ENCODE measurements around the gene HMGN2.

DNA sequence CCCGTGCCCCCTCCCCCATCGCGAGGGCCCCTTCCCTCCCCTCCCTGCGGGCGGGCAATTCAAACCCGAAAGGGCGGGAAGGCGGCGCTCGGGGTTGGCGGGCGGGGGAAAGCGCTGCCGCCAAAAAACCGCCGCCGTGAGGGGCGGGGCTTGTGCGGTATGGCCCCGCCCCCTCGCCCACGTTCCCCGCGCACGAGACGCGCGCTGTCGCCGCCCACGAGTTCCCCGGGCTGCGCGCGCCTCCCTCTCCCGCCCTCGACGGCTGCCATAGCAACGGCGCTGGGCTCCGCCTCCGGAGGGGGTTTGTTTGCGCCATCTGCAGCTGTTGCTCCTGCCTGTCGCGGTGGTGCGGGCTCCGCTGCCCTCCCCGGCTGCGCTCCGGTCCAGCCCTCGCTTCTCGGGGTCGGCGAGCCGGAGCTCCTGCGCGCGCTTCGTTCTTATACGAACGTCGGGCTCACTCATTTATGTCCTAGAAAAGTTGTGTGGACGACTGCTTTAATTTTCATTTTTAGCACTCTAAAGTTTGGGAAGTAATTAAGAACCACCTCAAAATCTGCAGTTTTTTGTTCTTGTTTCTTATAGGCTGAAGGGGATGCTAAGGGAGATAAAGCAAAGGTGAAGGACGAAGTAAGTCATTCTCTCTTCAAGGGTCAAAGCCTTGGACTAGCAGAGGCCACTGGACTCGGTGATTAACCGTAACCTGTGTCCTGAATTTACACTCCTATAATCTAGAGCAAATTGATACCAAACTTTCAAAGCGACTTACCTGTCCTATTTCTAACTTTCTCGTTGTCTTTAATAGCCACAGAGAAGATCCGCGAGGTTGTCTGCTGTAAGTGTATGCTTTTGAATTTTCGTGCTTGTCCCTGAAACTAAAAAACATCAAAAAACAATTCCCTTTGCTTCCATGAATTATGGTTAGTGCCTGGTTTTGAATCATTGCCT is 933 bp downstream of the HMGN2 start:
- TF ChIP-seq, protein P1, sequence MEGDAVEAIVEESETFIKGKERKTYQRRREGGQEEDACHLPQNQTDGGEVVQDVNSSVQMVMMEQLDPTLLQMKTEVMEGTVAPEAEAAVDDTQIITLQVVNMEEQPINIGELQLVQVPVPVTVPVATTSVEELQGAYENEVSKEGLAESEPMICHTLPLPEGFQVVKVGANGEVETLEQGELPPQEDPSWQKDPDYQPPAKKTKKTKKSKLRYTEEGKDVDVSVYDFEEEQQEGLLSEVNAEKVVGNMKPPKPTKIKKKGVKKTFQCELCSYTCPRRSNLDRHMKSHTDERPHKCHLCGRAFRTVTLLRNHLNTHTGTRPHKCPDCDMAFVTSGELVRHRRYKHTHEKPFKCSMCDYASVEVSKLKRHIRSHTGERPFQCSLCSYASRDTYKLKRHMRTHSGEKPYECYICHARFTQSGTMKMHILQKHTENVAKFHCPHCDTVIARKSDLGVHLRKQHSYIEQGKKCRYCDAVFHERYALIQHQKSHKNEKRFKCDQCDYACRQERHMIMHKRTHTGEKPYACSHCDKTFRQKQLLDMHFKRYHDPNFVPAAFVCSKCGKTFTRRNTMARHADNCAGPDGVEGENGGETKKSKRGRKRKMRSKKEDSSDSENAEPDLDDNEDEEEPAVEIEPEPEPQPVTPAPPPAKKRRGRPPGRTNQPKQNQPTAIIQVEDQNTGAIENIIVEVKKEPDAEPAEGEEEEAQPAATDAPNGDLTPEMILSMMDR (IDR thresholded peaks at IDR 0.05), result no peak
- TF ChIP-seq EZH2phosphoT487 (IDR thresholded peaks at IDR 0.05), result no peak

Measured in neural progenitor cell (in vitro differentiated cells).